MM.1S (cell line): ENCODE results near the gene C1QC.

Source experiments
- EZH2 ChIP-seq: fragments of 300-600 bp; sonication (generic); optimal IDR thresholded peaks from 2 replicates; pipeline ENCODE3; 2017; ENCODE audit warnings: low read depth, mild to moderate bottlenecking, antibody characterized with exemption, low read length, mixed read lengths
- TF ChIP-seq, protein P1 (sequence below): fragments of 300-600 bp; sonication (generic); IDR thresholded peaks from 2 replicates; pipeline ENCODE4 v1.5.1; 2016; ENCODE audit warnings: antibody characterized with exemption, low read length, mixed read lengths

DNA sequence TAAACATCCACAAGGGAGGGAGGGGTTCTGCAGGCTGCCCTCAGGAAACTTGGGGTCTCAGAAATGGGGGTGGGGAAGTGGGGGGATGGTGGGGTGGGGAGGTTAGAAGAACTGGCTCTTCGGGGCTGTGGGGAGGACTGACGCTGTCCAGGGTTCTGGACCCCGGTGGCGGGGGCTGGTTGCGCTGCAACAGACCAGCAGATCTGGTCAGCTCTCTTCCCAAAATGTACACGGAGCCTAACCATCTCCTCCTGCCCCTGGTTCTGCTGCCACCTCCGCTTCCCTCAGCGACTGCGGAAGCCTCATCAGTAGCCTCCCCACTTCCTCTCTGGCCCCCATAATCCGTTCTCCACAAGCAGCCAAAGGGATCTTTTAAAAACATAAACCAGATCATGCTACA lies 36.3 kb upstream of the C1QC start:
- TF ChIP-seq, protein P1, sequence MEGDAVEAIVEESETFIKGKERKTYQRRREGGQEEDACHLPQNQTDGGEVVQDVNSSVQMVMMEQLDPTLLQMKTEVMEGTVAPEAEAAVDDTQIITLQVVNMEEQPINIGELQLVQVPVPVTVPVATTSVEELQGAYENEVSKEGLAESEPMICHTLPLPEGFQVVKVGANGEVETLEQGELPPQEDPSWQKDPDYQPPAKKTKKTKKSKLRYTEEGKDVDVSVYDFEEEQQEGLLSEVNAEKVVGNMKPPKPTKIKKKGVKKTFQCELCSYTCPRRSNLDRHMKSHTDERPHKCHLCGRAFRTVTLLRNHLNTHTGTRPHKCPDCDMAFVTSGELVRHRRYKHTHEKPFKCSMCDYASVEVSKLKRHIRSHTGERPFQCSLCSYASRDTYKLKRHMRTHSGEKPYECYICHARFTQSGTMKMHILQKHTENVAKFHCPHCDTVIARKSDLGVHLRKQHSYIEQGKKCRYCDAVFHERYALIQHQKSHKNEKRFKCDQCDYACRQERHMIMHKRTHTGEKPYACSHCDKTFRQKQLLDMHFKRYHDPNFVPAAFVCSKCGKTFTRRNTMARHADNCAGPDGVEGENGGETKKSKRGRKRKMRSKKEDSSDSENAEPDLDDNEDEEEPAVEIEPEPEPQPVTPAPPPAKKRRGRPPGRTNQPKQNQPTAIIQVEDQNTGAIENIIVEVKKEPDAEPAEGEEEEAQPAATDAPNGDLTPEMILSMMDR = no peak
- no peak for TF ChIP-seq EZH2
